ENCODE data around the gene CBL.
"Not testable (repeated sequence)": the region's sequence is repeated elsewhere in the genome, so short reads cannot be mapped to it uniquely, and the experiment has no call there.

Gene CBL

GRCh38 chr11:119166368-119167076, 39.6 kb upstream of the CBL start:
- TF ChIP-seq CTCF (IDR thresholded peaks at IDR 0.05; ENCODE audit: low read depth, low read length), result no peak
- in situ Hi-C loops (cut with HindIII; ENCODE audit: low sequenced_read_pairs), result no loop called here
- peak; percentile 28 for DNase-seq (ENCODE audit: low read depth, low spot score)
- H3K4me3 ChIP-seq (ENCODE audit: low read depth, low read length), result no peak overlapping the region

GRCh38 chr11:119167077-119167458, 39.1 kb upstream of the CBL start:
- H3K4me3 ChIP-seq (ENCODE audit: low read depth, low read length); DNase-seq (ENCODE audit: low read depth, low spot score); in situ Hi-C loops (cut with HindIII; ENCODE audit: low sequenced_read_pairs): not testable (repeated sequence)

GRCh38 chr11:119167933-119168332, 38.2 kb upstream of the CBL start:
- TF ChIP-seq CTCF (IDR thresholded peaks at IDR 0.05; ENCODE audit: low read depth, low read length), result no peak
- in situ Hi-C loops (cut with HindIII; ENCODE audit: low sequenced_read_pairs), result no loop called here
- H3K4me3 ChIP-seq (ENCODE audit: low read depth, low read length), result no peak overlapping the region
- DNase-seq (ENCODE audit: low read depth, low spot score), result no peak

GRCh38 chr11:119168471-119169281, 37.5 kb upstream of the CBL start, which contains the start of gene NLRX1:
Gene NLRX1 (plus strand): TSS chr11:119168725. CDS start chr11:119171404, 2,679 bp downstream.
- peak; percentile 81 for DNase-seq (ENCODE audit: low read depth, low spot score)
- H3K4me3 ChIP-seq (ENCODE audit: low read depth, low read length), result peak within 1 kb of the TSS; percentile 47
- in situ Hi-C loops (cut with HindIII; ENCODE audit: low sequenced_read_pairs), result no loop called here
- TF ChIP-seq CTCF (IDR thresholded peaks at IDR 0.05; ENCODE audit: low read depth, low read length), result peak; percentile 88

GRCh38 chr11:119169282-119169719, 36.8 kb upstream of the CBL start:
- H3K4me3 ChIP-seq (ENCODE audit: low read depth, low read length), result peak overlapping the region; percentile 47
- DNase-seq (ENCODE audit: low read depth, low spot score), result peak; percentile 29
- in situ Hi-C loops (cut with HindIII; ENCODE audit: low sequenced_read_pairs), result no loop called here
- no peak for TF ChIP-seq CTCF (IDR thresholded peaks at IDR 0.05; ENCODE audit: low read depth, low read length)

GRCh38 chr11:119172513-119172912, 33.6 kb upstream of the CBL start:
- no peak for TF ChIP-seq CTCF (IDR thresholded peaks at IDR 0.05; ENCODE audit: low read depth, low read length)
- DNase-seq (ENCODE audit: low read depth, low spot score), result no peak
- in situ Hi-C loops (cut with HindIII; ENCODE audit: low sequenced_read_pairs), result no loop called here
- H3K4me3 ChIP-seq (ENCODE audit: low read depth, low read length), result no peak overlapping the region

- TF ChIP-seq CTCF (IDR thresholded peaks at IDR 0.05; ENCODE audit: low read depth, low read length), result no peak
- DNase-seq (ENCODE audit: low read depth, low spot score), result no peak
- H3K4me3 ChIP-seq (ENCODE audit: low read depth, low read length), result no peak overlapping the region
- in situ Hi-C loops (cut with HindIII; ENCODE audit: low sequenced_read_pairs), result no loop called here
Observed at GRCh38 chr11:119173453-119173852, 32.7 kb upstream of the CBL start.
